K562 (cell line): ENCODE measurements around the gene PRPF38A.

Experiments
- ATF3 ChIP-seq, 2 experiments: fragments of 450-650 bp in 1 of 2; sonication (generic) in 1 of 2; formaldehyde crosslinking in 1 of 2; IDR thresholded peaks in 1 of 2; conservative IDR thresholded peaks in 1 of 2; 2 replicates each; pipeline versions ENCODE4 v1.6.1 to v1.8.1; 2016 to 2023; ENCODE audit warnings: mild to moderate bottlenecking in 2 of 2, moderate library complexity in 2 of 2, inconsistent platforms in 1 of 2, missing genetic modification reagents in 1 of 2
- BHLHE40 ChIP-seq: IDR thresholded peaks from 2 replicates; pipeline ENCODE4 v1.6.1; 2011; ENCODE audit warnings: low read length, improper control_type of control experiment
- CTCF ChIP-seq, 3 experiments: IDR thresholded peaks in 2 of 3; conservative IDR thresholded peaks in 1 of 3; 2 replicates each; pipeline ENCODE4 v1.5.1; 2011 to 2012; ENCODE audit warnings: low read length in 3 of 3, mild to moderate bottlenecking in 3 of 3, control low read depth in 2 of 3, improper control_type of control experiment in 1 of 3, inconsistent platforms in 1 of 3, low read depth in 1 of 3, mixed read lengths in 1 of 3, moderate library complexity in 1 of 3; ENCODE audit not compliant: insufficient read depth in 2 of 3
- ETS1 ChIP-seq: conservative IDR thresholded peaks from 2 replicates; pipeline ENCODE4 v1.6.1; 2011; ENCODE audit warnings: low read depth, mild to moderate bottlenecking, low read length; ENCODE audit not compliant: control insufficient read depth
- FOXM1 ChIP-seq, 2 experiments: fragments of 450-650 bp in 1 of 2; sonication (generic) in 1 of 2; formaldehyde crosslinking in 1 of 2; IDR thresholded peaks; 2 replicates each; pipeline versions ENCODE4 v1.6.1 to v1.9.0; 2017 to 2022; ENCODE audit warnings: low read depth in 2 of 2, mild to moderate bottlenecking in 2 of 2, missing genetic modification reagents in 1 of 2, moderate library complexity in 1 of 2
- LARP7 ChIP-seq: fragments of 450-650 bp; IDR thresholded peaks from 2 replicates; pipeline ENCODE4 v1.6.1; 2016
- NFIC ChIP-seq: fragments of 450-650 bp; IDR thresholded peaks from 2 replicates; pipeline ENCODE4 v1.6.1; 2017; ENCODE audit warnings: mild to moderate bottlenecking, inconsistent platforms
- PREB ChIP-seq: sonication (generic); formaldehyde crosslinking; IDR thresholded peaks from 2 replicates; pipeline ENCODE4 v1.8.1; 2023; ENCODE audit warnings: mild to moderate bottlenecking, missing genetic modification reagents
- TBP ChIP-seq: optimal IDR thresholded peaks from 2 replicates; pipeline ENCODE3; 2011; ENCODE audit warnings: low read depth, low read length, improper control_type of control experiment
- YY1 ChIP-seq, 3 experiments: IDR thresholded peaks; 2 replicates each; pipeline ENCODE4 v1.6.1; 2011; ENCODE audit warnings: low read length in 2 of 3, mild to moderate bottlenecking in 2 of 3, moderate library complexity in 2 of 3, borderline replicate concordance in 1 of 3, control low read depth in 1 of 3, low read depth in 1 of 3; ENCODE audit not compliant: insufficient read depth in 3 of 3, insufficient replicate concordance in 2 of 3, control insufficient read depth in 1 of 3, insufficient read length in 1 of 3; ENCODE audit errors: extremely low read depth in 1 of 3
- ZBTB49 ChIP-seq: sonication (generic); formaldehyde crosslinking; IDR thresholded peaks from 2 replicates; pipeline ENCODE4 v1.8.0; 2022; ENCODE audit warnings: missing genetic modification reagents, mild to moderate bottlenecking, borderline replicate concordance
- ZFP91 ChIP-seq: sonication (generic); formaldehyde crosslinking; IDR thresholded peaks from 2 replicates; pipeline ENCODE4 v1.8.0; 2022; ENCODE audit warnings: mild to moderate bottlenecking, missing genetic modification reagents
- ZNF184 ChIP-seq: sonication (generic); formaldehyde crosslinking; IDR thresholded peaks from 2 replicates; pipeline ENCODE4 v1.5.0; 2020; ENCODE audit warnings: missing genetic modification reagents
- ZNF232 ChIP-seq: sonication (generic); formaldehyde crosslinking; IDR thresholded peaks from 2 replicates; pipeline ENCODE4 v1.8.0; 2022; ENCODE audit warnings: mild to moderate bottlenecking, missing genetic modification reagents

- no peak for TF ChIP-seq ZFP91 (CRISPR knock-in tag)
- TF ChIP-seq LARP7 = no peak
- no peak for TF ChIP-seq BHLHE40
- TF ChIP-seq ATF3 (IDR thresholded peaks at IDR 0.05) = no peak
- no peak for TF ChIP-seq ATF3 (CRISPR knock-in tag; conservative IDR thresholded peaks at IDR 0.05)
- no peak for TF ChIP-seq TBP
- TF ChIP-seq ZNF232 = no peak
- TF ChIP-seq YY1 (IDR thresholded peaks at IDR 0.05; ENCODE audit: borderline replicate concordance in 1 of 3, control insufficient read depth in 1 of 3, extremely low read depth in 1 of 3, insufficient read depth in 3 of 3, insufficient read length in 1 of 3, insufficient replicate concordance in 2 of 3, low read depth in 1 of 3, low read length in 2 of 3) = no peak
- TF ChIP-seq ETS1 = no peak
- no peak for TF ChIP-seq FOXM1 (IDR thresholded peaks at IDR 0.05; ENCODE audit: low read depth)
- no peak for TF ChIP-seq FOXM1 (CRISPR knock-in tag; IDR thresholded peaks at IDR 0.05; ENCODE audit: low read depth)
- TF ChIP-seq ZNF184 (CRISPR knock-in tag) = no peak
- no peak for TF ChIP-seq ZBTB49
- TF ChIP-seq CTCF (IDR thresholded peaks at IDR 0.05 in 2 of 3, conservative IDR thresholded peaks at IDR 0.05 in 1 of 3; ENCODE audit: insufficient read depth in 2 of 3, low read depth in 1 of 3, low read length in 3 of 3) = no peak
- TF ChIP-seq PREB (CRISPR knock-in tag) = no peak
- no peak for TF ChIP-seq NFIC
These were observed 57.4 kb downstream of the PRPF38A start for GRCh38 chr1:52461821-52462220.
